Mesenchymal stem cell (in vitro differentiated cells and primary cell): Measurements from ENCODE around the gene NRP2.

Experiments used
- DNase-seq: peaks from one replicate; pipeline ENCODE4 v3.0.0-alpha.2; 2013
- H2AFZ ChIP-seq: one replicate; pipeline ENCODE4 v1.6.1; 2013; ENCODE audit warnings: low read depth, mild to moderate bottlenecking, control low read depth, inconsistent platforms, low read length, moderate library complexity
- H2AK5ac ChIP-seq: 2 replicates; pipeline ENCODE4 v1.6.1; 2013; ENCODE audit warnings: low read length, moderate library complexity, mild to moderate bottlenecking, inconsistent platforms; ENCODE audit not compliant: severe bottlenecking
- H2BK120ac ChIP-seq: one replicate; pipeline ENCODE4 v1.6.1; 2013; ENCODE audit warnings: low read depth, mild to moderate bottlenecking, inconsistent platforms, low read length, moderate library complexity
- H2BK12ac ChIP-seq, 2 experiments: one replicate each; pipeline ENCODE4 v1.6.1; 2013; ENCODE audit warnings: inconsistent platforms in 2 of 2, low read length in 2 of 2, mild to moderate bottlenecking in 2 of 2, moderate library complexity in 2 of 2, control low read depth in 1 of 2
- H2BK15ac ChIP-seq: one replicate; pipeline ENCODE4 v1.6.1; 2013; ENCODE audit warnings: mild to moderate bottlenecking, low read depth, inconsistent platforms; ENCODE audit not compliant: poor library complexity, severe bottlenecking
- H2BK5ac ChIP-seq: 2 replicates; pipeline ENCODE4 v1.6.1; 2013; ENCODE audit warnings: low read depth, mild to moderate bottlenecking, low read length, control low read depth, inconsistent platforms; ENCODE audit not compliant: poor library complexity, severe bottlenecking
- H3K14ac ChIP-seq, 2 experiments: one replicate each; pipeline ENCODE4 v1.6.1; 2013; ENCODE audit warnings: inconsistent platforms in 2 of 2, low read length in 2 of 2, control low read depth in 1 of 2, mild to moderate bottlenecking in 1 of 2, moderate library complexity in 1 of 2
- H3K18ac ChIP-seq, 2 experiments: one replicate each; pipeline ENCODE4 v1.6.1; 2013; ENCODE audit warnings: inconsistent platforms in 2 of 2, low read length in 2 of 2, control low read depth in 1 of 2, low read depth in 1 of 2, mild to moderate bottlenecking in 1 of 2
- H3K23ac ChIP-seq, 2 experiments: one replicate each; pipeline ENCODE4 v1.6.1; 2013; ENCODE audit warnings: inconsistent platforms in 2 of 2, low read length in 2 of 2, mild to moderate bottlenecking in 2 of 2, moderate library complexity in 2 of 2, control low read depth in 1 of 2
- H3K27ac ChIP-seq: 2 replicates; pipeline ENCODE4 v1.5.1; 2013; ENCODE audit warnings: mild to moderate bottlenecking, moderate library complexity, low read length, control low read depth, inconsistent platforms; ENCODE audit not compliant: poor library complexity, severe bottlenecking
- H3K27me3 ChIP-seq, 2 experiments: 2 replicates each; pipeline versions ENCODE4 v1.6.1 to v1.7.0; 2013; ENCODE audit warnings: low read length in 2 of 2, mild to moderate bottlenecking in 2 of 2, moderate library complexity in 2 of 2, control low read depth in 1 of 2, inconsistent platforms in 1 of 2; ENCODE audit not compliant: control insufficient read depth in 1 of 2, insufficient read depth in 1 of 2
- H3K36me3 ChIP-seq, 2 experiments: 2 replicates each; pipeline versions ENCODE4 v1.6.1 to v1.7.0; 2013; ENCODE audit warnings: low read length in 2 of 2, control low read depth in 1 of 2, inconsistent platforms in 1 of 2, low read depth in 1 of 2, mild to moderate bottlenecking in 1 of 2; ENCODE audit not compliant: insufficient read depth in 2 of 2, control insufficient read depth in 1 of 2
- H3K4ac ChIP-seq, 2 experiments: one replicate each; pipeline ENCODE4 v1.6.1; 2013; ENCODE audit warnings: inconsistent platforms in 2 of 2, low read length in 2 of 2, mild to moderate bottlenecking in 2 of 2, moderate library complexity in 2 of 2, control low read depth in 1 of 2, low read depth in 1 of 2
- H3K4me1 ChIP-seq: 2 replicates; pipeline ENCODE4 v1.6.1; 2013; ENCODE audit warnings: low read depth, low read length, control low read depth; ENCODE audit not compliant: control insufficient read depth, insufficient read depth
- H3K4me2 ChIP-seq: 2 replicates; pipeline ENCODE4 v1.6.1; 2013; ENCODE audit warnings: low read length, mild to moderate bottlenecking, inconsistent platforms; ENCODE audit not compliant: poor library complexity, severe bottlenecking
- H3K4me3 ChIP-seq, 2 experiments: 2 replicates each; pipeline versions ENCODE4 v1.5.1 to v1.7.0; 2013; ENCODE audit warnings: low read length in 2 of 2, mild to moderate bottlenecking in 2 of 2, control low read depth in 1 of 2, low read depth in 1 of 2; ENCODE audit not compliant: insufficient read depth in 1 of 2
- H3K79me1 ChIP-seq: replicated peaks from 2 replicates; pipeline ENCODE4 v1.6.1; 2013; ENCODE audit warnings: mild to moderate bottlenecking, control low read depth, low read length, inconsistent platforms; ENCODE audit not compliant: poor library complexity, severe bottlenecking
- H3K9ac ChIP-seq: 2 replicates; pipeline ENCODE4 v1.7.0; 2013; ENCODE audit warnings: mild to moderate bottlenecking, low read length, moderate library complexity
- H3K9me3 ChIP-seq: 2 replicates; pipeline ENCODE4 v1.7.0; 2013; ENCODE audit warnings: mild to moderate bottlenecking, low read length; ENCODE audit not compliant: control insufficient read depth
- H4K8ac ChIP-seq: one replicate; pipeline ENCODE4 v1.6.1; 2013; ENCODE audit warnings: inconsistent platforms, mild to moderate bottlenecking, low read length, moderate library complexity
- H4K91ac ChIP-seq: one replicate; pipeline ENCODE4 v1.6.1; 2013; ENCODE audit warnings: mild to moderate bottlenecking, low read length, inconsistent platforms
- WGBS: methylation state at CpG from one replicate; pipeline ENCODE4 v1.1.7; 2013; ENCODE audit warnings: mixed read lengths; 5-methylcytosine and 5-hydroxymethylcytosine counted together

Gene NRP2

GRCh38 chr2:205678541-205679142 is 3.7 kb upstream of the NRP2 start:
- no peak overlapping the region for H2BK5ac ChIP-seq
- H3K23ac ChIP-seq, result no peak overlapping the region
- peaks cover 2% of the 10 kb centered on the region for H3K79me1 ChIP-seq
- no peak overlapping the region for H2BK15ac ChIP-seq
- peaks cover 2% of the 10 kb centered on the region for H3K4me1 ChIP-seq
- H2BK120ac ChIP-seq, result no peak overlapping the region
- H2AFZ ChIP-seq, result no peak overlapping the region
- H3K14ac ChIP-seq, result no peak overlapping the region
- no peak overlapping the region for H3K4me2 ChIP-seq
- 87% methylated on average over 9 of the region's 9 CpGs for whole genome bisulfite sequencing
- no peak overlapping the region for H3K27ac ChIP-seq
- no peak overlapping the region for H4K91ac ChIP-seq
- H3K4ac ChIP-seq, result no peak overlapping the region
- no peak overlapping the region for H3K9ac ChIP-seq
- H2BK12ac ChIP-seq, result no peak overlapping the region
- H2AK5ac ChIP-seq, result no peak overlapping the region
- H3K27me3 ChIP-seq, result no peaks in the 10 kb centered on the region
- no peaks in the 10 kb centered on the region for H3K36me3 ChIP-seq
- H3K4me3 ChIP-seq, result no peak overlapping the region
- H4K8ac ChIP-seq, result no peak overlapping the region
- no peak for DNase-seq
- H3K18ac ChIP-seq, result no peak overlapping the region
- no peaks in the 10 kb centered on the region for H3K9me3 ChIP-seq

- no peak overlapping the region for H4K8ac ChIP-seq
- H3K79me1 ChIP-seq, result peaks cover 4% of the 10 kb centered on the region
- DNase-seq, result no peak
- no peaks in the 10 kb centered on the region for H3K27me3 ChIP-seq
- no peak overlapping the region for H3K9ac ChIP-seq
- no peak overlapping the region for H2BK120ac ChIP-seq
- no peak overlapping the region for H3K23ac ChIP-seq
- H2BK12ac ChIP-seq, result peak overlapping the region; percentile 33 to 41
- no peak overlapping the region for H3K4me2 ChIP-seq
- no peak overlapping the region for H2BK15ac ChIP-seq
- H2AK5ac ChIP-seq, result peak overlapping the region; percentile 42
- peak overlapping the region in 1 of 2 experiments; percentile 21 for H3K18ac ChIP-seq
- H4K91ac ChIP-seq, result no peak overlapping the region
- H2BK5ac ChIP-seq, result no peak overlapping the region
- no peak overlapping the region for H3K14ac ChIP-seq
- H3K36me3 ChIP-seq, result no peaks in the 10 kb centered on the region
- no peak overlapping the region for H3K27ac ChIP-seq
- H2AFZ ChIP-seq, result no peak overlapping the region
- no peaks in the 10 kb centered on the region for H3K9me3 ChIP-seq
- 64% methylated on average over 4 of the region's 5 CpGs for WGBS
- H3K4me3 ChIP-seq, result no peak overlapping the region
- H3K4me1 ChIP-seq, result peaks cover 7% of the 10 kb centered on the region
- H3K4ac ChIP-seq, result peak overlapping the region in 1 of 2 experiments; percentile 21
Measured at GRCh38 chr2:205679410-205680009, 2.8 kb upstream of the NRP2 start.

GRCh38 chr2:205680067-205680466 is 2.2 kb upstream of the NRP2 start:
- Histone ChIP-seq H3K23ac (no peak overlapping the region), H3K4me3 (no peak overlapping the region)
- WGBS, result 4% methylated on average over 3 of the region's 3 CpGs

GRCh38 chr2:205680903-205681302 is 1.4 kb upstream of the NRP2 start:
- H2BK12ac ChIP-seq, result no peak overlapping the region
- no peak overlapping the region for H2BK5ac ChIP-seq
- peak overlapping the region; percentile 36 for H2AK5ac ChIP-seq
- no peaks in the 10 kb centered on the region for H3K9me3 ChIP-seq
- no peak overlapping the region for H2BK120ac ChIP-seq
- peak; percentile 25 for DNase-seq
- H3K23ac ChIP-seq, result no peak overlapping the region
- no peak overlapping the region for H4K8ac ChIP-seq
- no peak overlapping the region for H3K4me3 ChIP-seq
- no peak overlapping the region for H3K4ac ChIP-seq
- peaks cover 12% of the 10 kb centered on the region for H3K79me1 ChIP-seq
- no peak overlapping the region for H3K9ac ChIP-seq
- H3K4me2 ChIP-seq, result no peak overlapping the region
- no peak overlapping the region for H4K91ac ChIP-seq
- no peak overlapping the region for H3K18ac ChIP-seq
- H3K27me3 ChIP-seq, result no peaks in the 10 kb centered on the region
- no peak overlapping the region for H3K27ac ChIP-seq
- no peak overlapping the region for H2AFZ ChIP-seq
- no peak overlapping the region for H3K14ac ChIP-seq
- H3K4me1 ChIP-seq, result peaks cover 15% of the 10 kb centered on the region
- peaks cover 0 to 4% of the 10 kb centered on the region in 2 experiments for H3K36me3 ChIP-seq
- WGBS, result no CpG with 5 or more reads among the region's 4 CpGs
- no peak overlapping the region for H2BK15ac ChIP-seq

More at GRCh38 chr2:205680067-205680466, 2.2 kb upstream of the NRP2 start:
- Histone ChIP-seq H3K4ac (no peak overlapping the region), H3K4me2 (no peak overlapping the region), H3K79me1 (peaks cover 9% of the 10 kb centered on the region), H3K4me1 (peaks cover 12% of the 10 kb centered on the region), H3K36me3 (peaks cover 0 to 4% of the 10 kb centered on the region in 2 experiments), H4K8ac (no peak overlapping the region), H3K27me3 (no peaks in the 10 kb centered on the region), H3K14ac (no peak overlapping the region), H2BK15ac (no peak overlapping the region), H2BK12ac (peak overlapping the region in 1 of 2 experiments; percentile 78), H2AFZ (no peak overlapping the region), H3K9ac (no peak overlapping the region), H3K9me3 (no peaks in the 10 kb centered on the region), H2BK5ac (peak overlapping the region; percentile 48), H3K18ac (peak overlapping the region in 1 of 2 experiments; percentile 19), H3K27ac (no peak overlapping the region), H4K91ac (no peak overlapping the region), H2AK5ac (peak overlapping the region; percentile 29), H2BK120ac (peak overlapping the region; percentile 4)
- peak; percentile 91 for DNase-seq
